COLO668 (cell line): ENCODE results near the gene REV3L.
"Not testable (repeated sequence)": the region's sequence is repeated elsewhere in the genome, so short reads cannot be mapped to it uniquely, and the experiment has no call there.

ENCODE experiments used
- DNase-seq: peaks from one replicate; lab custom pipeline; 2025; ENCODE audit not compliant: unreplicated experiment; lab: John Stamatoyannopoulos, UW

Gene REV3L

GRCh38 chr6:111492499-111492898 lies 9.5 kb upstream of the REV3L start:
- no peak for DNase-seq

- DNase-seq, result no peak
Measured at GRCh38 chr6:111490067-111490466, 7.0 kb upstream of the REV3L start.

- no peak for DNase-seq
Measured at GRCh38 chr6:111487661-111488060, 4.6 kb upstream of the REV3L start.

GRCh38 chr6:111486921-111487320 lies 3.9 kb upstream of the REV3L start:
- DNase-seq, result no peak

GRCh38 chr6:111486475-111486874 lies 3.5 kb upstream of the REV3L start:
- DNase-seq, result no peak

GRCh38 chr6:111485342-111485741 lies 2.3 kb upstream of the REV3L start:
- no peak for DNase-seq

- DNase-seq, result no peak
Measured at GRCh38 chr6:111484633-111484930, 1.6 kb upstream of the REV3L start.

GRCh38 chr6:111483736-111484632 lies 966 bp upstream of the REV3L start:
- DNase-seq, result peak; percentile 94

- DNase-seq, result peak; percentile 73
Measured at GRCh38 chr6:111482188-111482958, 645 bp downstream of the REV3L start.

- DNase-seq, result no peak
Measured at GRCh38 chr6:111481836-111482187, 1.2 kb downstream of the REV3L start.

GRCh38 chr6:111480988-111481822 lies 1.8 kb downstream of the REV3L start:
- DNase-seq, result no peak

- no peak for DNase-seq
Measured at GRCh38 chr6:111478749-111479148, 4.3 kb downstream of the REV3L start.

GRCh38 chr6:111478064-111478476 lies 4.9 kb downstream of the REV3L start:
- DNase-seq, result no peak

- no peak for DNase-seq
Measured at GRCh38 chr6:111477481-111477938, 5.5 kb downstream of the REV3L start.

GRCh38 chr6:111476061-111476460 lies 7.0 kb downstream of the REV3L start:
- not testable (repeated sequence) for DNase-seq

- no peak for DNase-seq
Measured at GRCh38 chr6:111474771-111475170, 8.2 kb downstream of the REV3L start.

- no peak for DNase-seq
Measured at GRCh38 chr6:111474106-111474505, 8.9 kb downstream of the REV3L start.

- no peak for DNase-seq
Measured at GRCh38 chr6:111472933-111473435, 10.0 kb downstream of the REV3L start.

GRCh38 chr6:111471958-111472357 lies 11.1 kb downstream of the REV3L start:
- no peak for DNase-seq

GRCh38 chr6:111471533-111471932 lies 11.5 kb downstream of the REV3L start:
- no peak for DNase-seq

GRCh38 chr6:111470991-111471390 lies 12.0 kb downstream of the REV3L start:
- DNase-seq, result no peak
